ENCODE measurements around the gene ATG7. TPM values are rescaled to one million over a fixed set of nuclear protein-coding genes. Genes with fewer than 3 reads are reported as not detected.

Gene ATG7
- total and polyA plus RNA-seq, 2 donors from 2014 or later = 15.3 to 54.9 TPM

DNA sequence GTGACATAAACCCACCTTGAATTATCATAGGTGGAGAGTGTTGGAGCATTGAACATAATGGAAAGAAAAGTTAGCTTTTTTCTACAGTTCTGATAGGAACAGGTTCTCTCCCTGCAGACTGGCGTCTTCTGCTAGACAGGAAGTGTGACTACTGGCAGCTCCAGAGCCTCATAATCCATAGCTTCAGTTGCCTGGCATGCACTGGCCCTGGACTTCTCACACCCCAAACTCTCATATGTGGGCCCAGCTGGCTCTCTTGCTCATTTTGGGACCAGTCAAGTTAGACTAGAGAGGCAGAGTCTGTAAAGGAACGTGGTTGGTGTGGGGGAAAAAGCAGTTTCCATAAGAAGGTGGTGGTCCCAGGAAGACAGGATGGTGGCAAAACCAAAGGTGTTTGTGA, 191.4 kb downstream of the ATG7 start:
- FAIRE-seq (no peak), DNase-seq (no peak)
- Histone ChIP-seq H3K9ac (ENCODE audit: low read length in 3 of 3) (no peak overlapping the region), H3K27me3 (ENCODE audit: control insufficient read depth, insufficient read depth, low read length) (no peaks in the 10 kb centered on the region), H3K9me3 (ENCODE audit: control insufficient read depth in 2 of 3, insufficient read depth in 1 of 3, low read length in 3 of 3) (no peaks in the 10 kb centered on the region), H3K4me1 (ENCODE audit: control insufficient read depth in 2 of 3, insufficient read depth in 2 of 3, low read depth in 1 of 3, low read length in 3 of 3) (peaks cover 0 to 10% (median 0%) of the 10 kb centered on the region in 3 donors), H3K27ac (ENCODE audit: low read depth in 2 of 2, low read length in 2 of 2) (no peak overlapping the region), H3K36me3 (ENCODE audit: control insufficient read depth in 2 of 3, insufficient read depth in 3 of 3, low read length in 3 of 3) (peaks cover 0 to 8% (median 0%) of the 10 kb centered on the region in 3 donors), H3K4me3 (ENCODE audit: low read length in 3 of 3) (no peak overlapping the region)
- intact Hi-C loops (cut with DNase I) = no loop called here
- TF ChIP-seq, protein P1, sequence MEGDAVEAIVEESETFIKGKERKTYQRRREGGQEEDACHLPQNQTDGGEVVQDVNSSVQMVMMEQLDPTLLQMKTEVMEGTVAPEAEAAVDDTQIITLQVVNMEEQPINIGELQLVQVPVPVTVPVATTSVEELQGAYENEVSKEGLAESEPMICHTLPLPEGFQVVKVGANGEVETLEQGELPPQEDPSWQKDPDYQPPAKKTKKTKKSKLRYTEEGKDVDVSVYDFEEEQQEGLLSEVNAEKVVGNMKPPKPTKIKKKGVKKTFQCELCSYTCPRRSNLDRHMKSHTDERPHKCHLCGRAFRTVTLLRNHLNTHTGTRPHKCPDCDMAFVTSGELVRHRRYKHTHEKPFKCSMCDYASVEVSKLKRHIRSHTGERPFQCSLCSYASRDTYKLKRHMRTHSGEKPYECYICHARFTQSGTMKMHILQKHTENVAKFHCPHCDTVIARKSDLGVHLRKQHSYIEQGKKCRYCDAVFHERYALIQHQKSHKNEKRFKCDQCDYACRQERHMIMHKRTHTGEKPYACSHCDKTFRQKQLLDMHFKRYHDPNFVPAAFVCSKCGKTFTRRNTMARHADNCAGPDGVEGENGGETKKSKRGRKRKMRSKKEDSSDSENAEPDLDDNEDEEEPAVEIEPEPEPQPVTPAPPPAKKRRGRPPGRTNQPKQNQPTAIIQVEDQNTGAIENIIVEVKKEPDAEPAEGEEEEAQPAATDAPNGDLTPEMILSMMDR (IDR thresholded peaks at IDR 0.05; ENCODE audit: borderline replicate concordance, extremely low read depth, insufficient read depth) = no peak

DNA sequence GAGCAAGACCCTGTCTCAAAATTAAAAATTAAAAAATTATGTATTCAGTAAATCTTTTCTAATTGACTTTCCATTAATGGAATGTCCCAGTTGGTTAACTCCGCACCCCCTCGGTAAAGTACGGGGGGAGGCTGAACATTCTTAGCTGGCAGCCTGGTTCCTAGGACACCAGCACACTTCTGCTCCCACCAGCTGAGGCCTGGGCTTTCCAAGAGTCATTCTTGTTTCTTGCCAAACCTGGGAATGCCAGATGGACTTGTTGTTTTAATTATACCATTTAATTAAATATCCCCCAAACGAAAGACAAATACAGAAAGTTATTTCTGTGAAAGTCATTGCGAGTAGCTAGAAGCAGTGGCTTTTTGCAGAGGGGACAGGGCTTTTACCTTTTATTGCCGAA, 192.2 kb downstream of the ATG7 start:
- intact Hi-C loops (cut with DNase I) = no loop called here
- Histone ChIP-seq H3K9ac (ENCODE audit: low read length in 3 of 3) (no peak overlapping the region), H3K27ac (ENCODE audit: low read depth in 2 of 2, low read length in 2 of 2) (no peak overlapping the region)

DNA sequence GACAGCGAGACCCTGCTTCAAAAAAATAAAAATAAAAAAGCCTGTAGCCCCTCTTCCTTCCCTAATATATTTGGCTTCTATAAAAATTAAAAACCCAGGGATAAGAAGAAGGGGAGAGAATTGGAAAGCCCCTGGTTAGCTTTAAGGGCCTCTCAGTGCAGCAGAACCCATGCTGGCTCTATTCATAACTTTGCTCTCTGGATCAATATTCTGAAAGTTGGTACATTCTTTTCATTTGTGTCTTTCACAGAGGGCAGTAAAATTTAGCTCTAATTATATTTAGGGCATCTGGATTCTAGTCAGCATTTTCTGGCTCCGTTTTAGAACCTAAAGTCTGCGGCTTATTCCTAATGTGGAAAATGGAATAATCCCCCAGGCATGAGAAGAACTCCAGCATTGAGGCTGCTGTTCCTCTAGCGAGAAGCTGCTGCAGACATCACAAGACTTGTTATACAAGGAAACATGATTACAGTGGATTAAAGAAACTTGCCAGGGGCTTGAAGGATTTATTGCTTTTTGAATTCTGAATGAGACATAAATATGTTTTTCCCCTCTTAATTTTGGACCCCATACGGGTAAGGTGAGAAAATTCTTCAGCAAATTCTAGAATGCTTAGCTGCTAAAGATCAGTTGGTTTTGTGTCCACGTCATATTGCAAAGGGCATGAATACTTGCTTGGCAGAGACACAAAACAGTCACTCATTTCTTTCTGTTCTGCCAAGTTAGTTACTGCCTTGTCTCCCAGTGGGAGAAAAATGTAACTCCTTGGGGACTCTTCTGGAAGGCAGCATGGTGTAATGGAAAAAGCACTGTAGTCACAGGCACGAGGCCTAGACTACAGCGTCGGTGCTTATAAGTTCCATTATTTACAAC, 193.8 kb downstream of the ATG7 start:
- TF ChIP-seq, protein P1 (IDR thresholded peaks at IDR 0.05; ENCODE audit: borderline replicate concordance, extremely low read depth, insufficient read depth) = no peak
- no peaks in the 10 kb centered on the region for H3K27me3 ChIP-seq (ENCODE audit: control insufficient read depth, insufficient read depth, low read length)
- DNase-seq (peak in 1 of 5 donors; percentile 29), FAIRE-seq (no peak)
- intact Hi-C loops (cut with DNase I) = no loop called here
- H3K9me3 ChIP-seq (ENCODE audit: control insufficient read depth in 2 of 3, insufficient read depth in 1 of 3, low read length in 3 of 3) = no peaks in the 10 kb centered on the region
- H3K4me3 ChIP-seq (ENCODE audit: low read length in 3 of 3) = no peak overlapping the region
- peaks cover 0 to 9% (median 0%) of the 10 kb centered on the region in 3 donors for H3K36me3 ChIP-seq (ENCODE audit: control insufficient read depth in 2 of 3, insufficient read depth in 3 of 3, low read length in 3 of 3)
- peak overlapping the region; percentile 68 to 76 for H3K27ac ChIP-seq (ENCODE audit: low read depth in 2 of 2, low read length in 2 of 2)
- peaks cover 0 to 10% (median 0%) of the 10 kb centered on the region in 3 donors for H3K4me1 ChIP-seq (ENCODE audit: control insufficient read depth in 2 of 3, insufficient read depth in 2 of 3, low read depth in 1 of 3, low read length in 3 of 3)
- H3K9ac ChIP-seq (ENCODE audit: low read length in 3 of 3) = peak overlapping the region in 1 of 3 donors; percentile 17

More for the DNA sequence above, 192.2 kb downstream of the ATG7 start:
- DNase-seq (peak in 1 of 5 donors; percentile 13), FAIRE-seq (no peak)
- peaks cover 0 to 10% (median 0%) of the 10 kb centered on the region in 3 donors for H3K4me1 ChIP-seq (ENCODE audit: control insufficient read depth in 2 of 3, insufficient read depth in 2 of 3, low read depth in 1 of 3, low read length in 3 of 3)
- TF ChIP-seq, protein P1 (IDR thresholded peaks at IDR 0.05; ENCODE audit: borderline replicate concordance, extremely low read depth, insufficient read depth) = no peak
- H3K9me3 ChIP-seq (ENCODE audit: control insufficient read depth in 2 of 3, insufficient read depth in 1 of 3, low read length in 3 of 3) = no peaks in the 10 kb centered on the region
- H3K27me3 ChIP-seq (ENCODE audit: control insufficient read depth, insufficient read depth, low read length) = no peaks in the 10 kb centered on the region
- H3K36me3 ChIP-seq (ENCODE audit: control insufficient read depth in 2 of 3, insufficient read depth in 3 of 3, low read length in 3 of 3) = peaks cover 0 to 9% (median 0%) of the 10 kb centered on the region in 3 donors
- H3K4me3 ChIP-seq (ENCODE audit: low read length in 3 of 3) = no peak overlapping the region

All from kidney (tissue), 14 donors.